ENCODE data around the gene CLCN6. TPM values are rescaled to one million over a fixed set of nuclear protein-coding genes. Genes with fewer than 3 reads are reported as not detected.

CLCN6 gene
- total RNA-seq, 1 donor from 2014 or later: 42.9 TPM

- Mint-ChIP-seq H3K27ac (ENCODE audit: unreplicated experiment) (peak overlapping the region; percentile 36), H3K4me3 (ENCODE audit: unreplicated experiment) (peak overlapping the region; percentile 25), H3K4me1 (ENCODE audit: unreplicated experiment) (peaks cover 2% of the 10 kb centered on the region), H3K27me3 (ENCODE audit: unreplicated experiment) (peaks cover 14% of the 10 kb centered on the region), H3K9me3 (ENCODE audit: unreplicated experiment) (no peaks in the 10 kb centered on the region), H3K36me3 (ENCODE audit: low read depth, unreplicated experiment) (peaks cover 34% of the 10 kb centered on the region)
- no peak for TF ChIP-seq CTCF (IDR thresholded peaks at IDR 0.05; ENCODE audit: unreplicated experiment)
- DNase-seq (ENCODE audit: low spot score): no peak
These were observed 10.6 kb upstream of the CLCN6 start for GRCh38 chr1:11795238-11795890.

- Mint-ChIP-seq H3K4me1 (ENCODE audit: unreplicated experiment) (no peaks in the 10 kb centered on the region), H3K27me3 (ENCODE audit: unreplicated experiment) (peaks cover 12% of the 10 kb centered on the region), H3K36me3 (ENCODE audit: low read depth, unreplicated experiment) (peaks cover 34% of the 10 kb centered on the region), H3K9me3 (ENCODE audit: unreplicated experiment) (no peaks in the 10 kb centered on the region), H3K4me3 (ENCODE audit: unreplicated experiment) (peak overlapping the region; percentile 25), H3K27ac (ENCODE audit: unreplicated experiment) (no peak overlapping the region)
- TF ChIP-seq CTCF (IDR thresholded peaks at IDR 0.05; ENCODE audit: unreplicated experiment): no peak
- DNase-seq (ENCODE audit: low spot score): no peak
These were observed 9.8 kb upstream of the CLCN6 start for GRCh38 chr1:11796036-11796828.

GRCh38 chr1:11797525-11798216, 8.3 kb upstream of the CLCN6 start:
- peaks cover 4% of the 10 kb centered on the region for H3K27me3 Mint-ChIP-seq (ENCODE audit: unreplicated experiment)
- H3K27ac Mint-ChIP-seq (ENCODE audit: unreplicated experiment): no peak overlapping the region
- H3K4me3 Mint-ChIP-seq (ENCODE audit: unreplicated experiment): no peak overlapping the region
- peaks cover 26% of the 10 kb centered on the region for H3K36me3 Mint-ChIP-seq (ENCODE audit: low read depth, unreplicated experiment)
- no peak for TF ChIP-seq CTCF (IDR thresholded peaks at IDR 0.05; ENCODE audit: unreplicated experiment)
- no peaks in the 10 kb centered on the region for H3K9me3 Mint-ChIP-seq (ENCODE audit: unreplicated experiment)
- peaks cover 4% of the 10 kb centered on the region for H3K4me1 Mint-ChIP-seq (ENCODE audit: unreplicated experiment)
- no peak for DNase-seq (ENCODE audit: low spot score)

- Mint-ChIP-seq H3K27ac (ENCODE audit: unreplicated experiment) (no peak overlapping the region), H3K9me3 (ENCODE audit: unreplicated experiment) (no peaks in the 10 kb centered on the region), H3K4me3 (ENCODE audit: unreplicated experiment) (no peak overlapping the region), H3K36me3 (ENCODE audit: low read depth, unreplicated experiment) (peaks cover 26% of the 10 kb centered on the region), H3K27me3 (ENCODE audit: unreplicated experiment) (peaks cover 2% of the 10 kb centered on the region), H3K4me1 (ENCODE audit: unreplicated experiment) (peaks cover 15% of the 10 kb centered on the region)
- TF ChIP-seq CTCF (IDR thresholded peaks at IDR 0.05; ENCODE audit: unreplicated experiment): no peak
- DNase-seq (ENCODE audit: low spot score): no peak
These were observed 6.9 kb upstream of the CLCN6 start for GRCh38 chr1:11799099-11799498.

Data from endothelial cell (in vitro differentiated cells).